SU-DHL-6 (cell line): ENCODE measurements around the gene KRT2.

ENCODE experiments used
- H2AFZ ChIP-seq: fragments of 200-600 bp; sonication (generic); 2 replicates; pipeline ENCODE4 v1.6.1; 2014; ENCODE audit warnings: low read depth, mild to moderate bottlenecking, moderate library complexity, mixed read lengths, antibody characterized with exemption, low read length; ENCODE audit not compliant: severe bottlenecking
- H3F3A ChIP-seq: fragments of 200-600 bp; shearing (Covaris generic); 2 replicates; pipeline ENCODE4 v1.6.0; 2016; ENCODE audit warnings: antibody characterized with exemption, mild to moderate bottlenecking; ENCODE audit not compliant: insufficient read depth
- H3K27ac ChIP-seq: fragments of 200-600 bp; sonication (generic); 2 replicates; pipeline ENCODE4 v1.5.1; 2016; ENCODE audit warnings: low read depth, mild to moderate bottlenecking, low read length, moderate library complexity, mixed read lengths
- H3K27me3 ChIP-seq: fragments of 200-600 bp; sonication (generic), shearing (Covaris generic); 2 replicates; pipeline ENCODE4 v1.6.0; 2014; ENCODE audit warnings: mild to moderate bottlenecking, low read length
- H3K36me3 ChIP-seq: fragments of 200-600 bp; sonication (generic); 2 replicates; pipeline ENCODE4 v1.6.1; 2014; ENCODE audit warnings: mild to moderate bottlenecking, low read length, mixed read lengths
- H3K4me2 ChIP-seq: fragments of 300-600, 200-600 bp; shearing (Covaris generic), sonication (generic); 2 replicates; pipeline ENCODE4 v1.6.0; 2014; ENCODE audit warnings: low read length, low read depth, mild to moderate bottlenecking; ENCODE audit not compliant: poor library complexity, severe bottlenecking
- H3K4me3 ChIP-seq: fragments of 200-600 bp; sonication (generic); 2 replicates; pipeline ENCODE4 v1.5.1; 2014; ENCODE audit warnings: antibody characterized with exemption, low read length, mild to moderate bottlenecking, mixed read lengths; ENCODE audit not compliant: insufficient read depth, poor library complexity, severe bottlenecking
- H3K79me2 ChIP-seq: fragments of 200-600 bp; sonication (generic); 2 replicates; pipeline ENCODE4 v1.6.1; 2014; ENCODE audit warnings: mild to moderate bottlenecking, low read length, moderate library complexity; ENCODE audit not compliant: insufficient read depth
- H3K9ac ChIP-seq: fragments of 200-600 bp; sonication (generic); 2 replicates; pipeline ENCODE4 v1.7.0; 2014; ENCODE audit warnings: mild to moderate bottlenecking, low read length
- H3K9me2 ChIP-seq: fragments of 200-600 bp; sonication (generic); replicated peaks from 2 replicates; pipeline ENCODE4 v1.6.1; 2014; ENCODE audit warnings: low read length; ENCODE audit not compliant: insufficient read depth
- H3K9me3 ChIP-seq: fragments of 200-600 bp; sonication (generic); 2 replicates; pipeline ENCODE4 v1.6.1; 2014; ENCODE audit warnings: low read length, mixed read lengths; ENCODE audit not compliant: insufficient read depth
- H4K20me1 ChIP-seq: fragments of 200-600 bp; sonication (generic); 2 replicates; pipeline ENCODE4 v1.6.1; 2014; ENCODE audit warnings: low read depth, mild to moderate bottlenecking, antibody characterized with exemption, low read length, moderate library complexity, mixed read lengths
- CTCF ChIP-seq: fragments of 200-600 bp; sonication (generic); IDR thresholded peaks from one replicate; pipeline ENCODE4 v1.5.1; 2017; ENCODE audit warnings: antibody characterized with exemption, mild to moderate bottlenecking, low read length, moderate library complexity; ENCODE audit not compliant: insufficient read depth, poor library complexity, severe bottlenecking
- EZH2phosphoT487 ChIP-seq: fragments of 200-600 bp; sonication (generic), shearing (Covaris generic); conservative IDR thresholded peaks from 2 replicates; pipeline ENCODE4 v1.6.1; 2018; ENCODE audit warnings: mild to moderate bottlenecking, antibody characterized with exemption, low read length, moderate library complexity, mixed read lengths

The KRT2 gene

DNA sequence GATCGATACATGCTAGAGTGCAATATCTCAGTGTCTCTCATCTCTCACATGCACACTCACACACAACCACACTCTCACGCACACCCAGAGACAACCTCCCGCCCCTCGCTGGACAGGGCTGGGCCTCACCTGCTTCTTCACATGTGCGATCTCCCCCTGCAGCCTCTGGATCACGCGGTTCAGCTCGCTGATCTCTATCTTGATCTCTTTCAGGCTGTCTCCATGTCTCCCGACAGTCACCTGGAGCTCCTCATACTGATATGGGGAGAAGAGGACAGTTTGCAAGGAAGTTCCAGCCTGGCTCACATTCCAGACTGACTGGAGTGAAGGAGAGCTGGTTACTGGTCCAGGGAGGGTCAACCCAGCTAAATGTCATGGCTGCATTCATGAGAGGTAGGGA, 4.4 kb downstream of the KRT2 start:
- H4K20me1 ChIP-seq: no peaks in the 10 kb centered on the region
- H2AFZ ChIP-seq: no peak overlapping the region
- no peak overlapping the region for H3K27ac ChIP-seq
- H3K9me3 ChIP-seq: no peaks in the 10 kb centered on the region
- no peaks in the 10 kb centered on the region for H3K27me3 ChIP-seq
- no peaks in the 10 kb centered on the region for H3F3A ChIP-seq
- no peak overlapping the region for H3K4me3 ChIP-seq
- H3K36me3 ChIP-seq: no peaks in the 10 kb centered on the region
- no peaks in the 10 kb centered on the region for H3K79me2 ChIP-seq
- TF ChIP-seq EZH2phosphoT487: no peak
- TF ChIP-seq CTCF: no peak
- H3K9ac ChIP-seq: no peak overlapping the region
- no peak overlapping the region for H3K4me2 ChIP-seq
- no peaks in the 10 kb centered on the region for H3K9me2 ChIP-seq

DNA sequence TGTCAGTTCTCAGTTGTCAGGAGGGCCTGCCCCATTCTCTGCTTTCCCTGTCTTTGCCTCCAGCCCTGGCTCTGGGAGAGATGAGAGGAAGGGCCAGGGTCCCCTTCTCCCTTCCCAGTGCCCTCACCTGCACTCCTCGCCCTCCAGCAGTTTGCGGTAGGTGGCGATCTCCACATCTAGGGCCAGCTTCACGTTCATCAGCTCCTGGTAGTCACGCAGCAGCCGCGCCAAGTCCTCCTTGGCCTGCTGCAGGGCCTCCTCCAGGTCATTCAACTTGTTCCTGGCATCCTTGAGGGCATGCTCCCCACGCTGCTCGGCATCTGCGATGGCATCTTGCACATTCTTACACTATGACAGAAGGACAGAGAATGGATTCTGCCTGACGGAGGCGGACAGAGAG, 5.4 kb downstream of the KRT2 start:
- Histone ChIP-seq H3K36me3 (no peaks in the 10 kb centered on the region), H3K79me2 (no peaks in the 10 kb centered on the region), H3F3A (no peaks in the 10 kb centered on the region), H3K4me2 (no peak overlapping the region), H3K27me3 (no peaks in the 10 kb centered on the region), H2AFZ (no peak overlapping the region), H3K4me3 (no peak overlapping the region), H3K9ac (no peak overlapping the region), H3K9me3 (no peaks in the 10 kb centered on the region), H3K27ac (no peak overlapping the region), H3K9me2 (no peaks in the 10 kb centered on the region), H4K20me1 (no peaks in the 10 kb centered on the region)
- TF ChIP-seq EZH2phosphoT487 (no peak), CTCF (no peak)

DNA sequence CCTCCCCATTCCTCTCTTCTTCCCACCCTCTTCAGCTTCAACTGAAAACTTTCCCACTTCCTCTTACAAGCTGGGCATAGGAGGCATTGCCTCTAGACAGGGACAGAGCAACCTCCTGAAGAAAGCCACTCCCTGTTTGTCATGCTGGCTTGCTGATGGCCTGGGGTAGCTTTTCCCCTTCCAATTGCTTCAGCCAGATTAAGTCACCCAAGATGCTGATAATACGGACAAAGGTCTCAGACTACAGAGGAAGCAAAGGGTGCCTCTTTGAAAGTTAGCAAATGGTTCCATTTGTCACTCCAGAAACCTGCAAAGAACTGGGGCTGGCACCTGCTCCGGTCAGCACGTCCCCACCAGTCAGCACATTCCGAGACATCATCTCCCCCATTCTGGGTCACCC, 6.0 kb downstream of the KRT2 start:
- H3K9me2 ChIP-seq: no peaks in the 10 kb centered on the region
- no peaks in the 10 kb centered on the region for H3K9me3 ChIP-seq
- TF ChIP-seq CTCF: no peak
- no peak for TF ChIP-seq EZH2phosphoT487
- H3K4me3 ChIP-seq: no peak overlapping the region
- no peaks in the 10 kb centered on the region for H3F3A ChIP-seq
- H2AFZ ChIP-seq: no peak overlapping the region
- no peak overlapping the region for H3K9ac ChIP-seq
- H3K27ac ChIP-seq: no peak overlapping the region
- no peaks in the 10 kb centered on the region for H3K36me3 ChIP-seq
- H3K27me3 ChIP-seq: no peaks in the 10 kb centered on the region
- H3K79me2 ChIP-seq: no peaks in the 10 kb centered on the region
- H3K4me2 ChIP-seq: no peak overlapping the region
- H4K20me1 ChIP-seq: no peaks in the 10 kb centered on the region
